IPS-18c (cell line): Measurements from ENCODE around the gene CHRNE.
"Not testable (repeated sequence)": the region's sequence is repeated elsewhere in the genome, so short reads cannot be mapped to it uniquely, and the experiment has no call there.

Source experiments
- H3K4me3 ChIP-seq: 2 replicates; pipeline ENCODE4 v1.7.0; 2013; ENCODE audit warnings: low read depth, mild to moderate bottlenecking, low read length, moderate library complexity; ENCODE audit not compliant: insufficient read depth
- H3K9me3 ChIP-seq: one replicate; pipeline ENCODE4 v1.6.1; 2013; ENCODE audit warnings: mild to moderate bottlenecking, low read length, moderate library complexity; ENCODE audit not compliant: control insufficient read depth, insufficient read depth

The CHRNE gene

GRCh38 chr17:4872786-4873185 is 30.1 kb downstream of the CHRNE start:
- Histone ChIP-seq H3K4me3 (no peak overlapping the region), H3K9me3 (no peaks in the 10 kb centered on the region)

- Histone ChIP-seq H3K4me3 (no peak overlapping the region), H3K9me3 (no peaks in the 10 kb centered on the region)
These were observed 32.0 kb downstream of the CHRNE start for GRCh38 chr17:4870855-4871254.

GRCh38 chr17:4869058-4869998 is 33.6 kb downstream of the CHRNE start:
- H3K9me3 ChIP-seq, H3K4me3 ChIP-seq: not testable (repeated sequence)

GRCh38 chr17:4867535-4867934 is 35.4 kb downstream of the CHRNE start:
- H3K9me3 ChIP-seq, H3K4me3 ChIP-seq: not testable (repeated sequence)

GRCh38 chr17:4863321-4863720 is 39.6 kb downstream of the CHRNE start:
- Histone ChIP-seq H3K9me3 (no peaks in the 10 kb centered on the region), H3K4me3 (no peak overlapping the region)

- Histone ChIP-seq H3K4me3 (no peak overlapping the region), H3K9me3 (no peaks in the 10 kb centered on the region)
These were observed 40.2 kb downstream of the CHRNE start for GRCh38 chr17:4862720-4863119.

- Histone ChIP-seq H3K4me3 (no peak overlapping the region), H3K9me3 (no peaks in the 10 kb centered on the region)
These were observed 41.8 kb downstream of the CHRNE start for GRCh38 chr17:4861052-4861451.

- no peaks in the 10 kb centered on the region for H3K9me3 ChIP-seq
- H3K4me3 ChIP-seq = no peak overlapping the region
These were observed 42.2 kb downstream of the CHRNE start for GRCh38 chr17:4860651-4861050.

- H3K4me3 ChIP-seq = no peak overlapping the region
- no peaks in the 10 kb centered on the region for H3K9me3 ChIP-seq
These were observed 42.9 kb downstream of the CHRNE start for GRCh38 chr17:4859816-4860625.

GRCh38 chr17:4858882-4859260 is 44.0 kb downstream of the CHRNE start:
- Histone ChIP-seq H3K4me3 (no peak overlapping the region), H3K9me3 (no peaks in the 10 kb centered on the region)

GRCh38 chr17:4858068-4858881 is 44.6 kb downstream of the CHRNE start:
- Histone ChIP-seq H3K4me3 (no peak overlapping the region), H3K9me3 (no peaks in the 10 kb centered on the region)

GRCh38 chr17:4857347-4857746 is 45.6 kb downstream of the CHRNE start:
- not testable (repeated sequence) for H3K4me3 ChIP-seq, H3K9me3 ChIP-seq

- H3K4me3 ChIP-seq = no peak overlapping the region
- H3K9me3 ChIP-seq = no peaks in the 10 kb centered on the region
These were observed 46.0 kb downstream of the CHRNE start for GRCh38 chr17:4856937-4857314.

GRCh38 chr17:4856271-4856936 is 46.5 kb downstream of the CHRNE start:
- no peak overlapping the region for H3K4me3 ChIP-seq

GRCh38 chr17:4854111-4854681 is 48.7 kb downstream of the CHRNE start:
- H3K4me3 ChIP-seq = no peak overlapping the region
- no peaks in the 10 kb centered on the region for H3K9me3 ChIP-seq

More at GRCh38 chr17:4856271-4856936, 46.5 kb downstream of the CHRNE start:
- no peaks in the 10 kb centered on the region for H3K9me3 ChIP-seq

- Histone ChIP-seq H3K4me3 (no peak overlapping the region), H3K9me3 (no peaks in the 10 kb centered on the region)
These were observed 49.7 kb downstream of the CHRNE start for GRCh38 chr17:4853208-4853671.
